ENCODE measurements around the gene KCNG2. TPM values are rescaled to one million over a fixed set of nuclear protein-coding genes. Genes with fewer than 3 reads are reported as not detected.

KCNG2 gene
- total RNA-seq, 1 donor from 2014 or later: not detected

DNA sequence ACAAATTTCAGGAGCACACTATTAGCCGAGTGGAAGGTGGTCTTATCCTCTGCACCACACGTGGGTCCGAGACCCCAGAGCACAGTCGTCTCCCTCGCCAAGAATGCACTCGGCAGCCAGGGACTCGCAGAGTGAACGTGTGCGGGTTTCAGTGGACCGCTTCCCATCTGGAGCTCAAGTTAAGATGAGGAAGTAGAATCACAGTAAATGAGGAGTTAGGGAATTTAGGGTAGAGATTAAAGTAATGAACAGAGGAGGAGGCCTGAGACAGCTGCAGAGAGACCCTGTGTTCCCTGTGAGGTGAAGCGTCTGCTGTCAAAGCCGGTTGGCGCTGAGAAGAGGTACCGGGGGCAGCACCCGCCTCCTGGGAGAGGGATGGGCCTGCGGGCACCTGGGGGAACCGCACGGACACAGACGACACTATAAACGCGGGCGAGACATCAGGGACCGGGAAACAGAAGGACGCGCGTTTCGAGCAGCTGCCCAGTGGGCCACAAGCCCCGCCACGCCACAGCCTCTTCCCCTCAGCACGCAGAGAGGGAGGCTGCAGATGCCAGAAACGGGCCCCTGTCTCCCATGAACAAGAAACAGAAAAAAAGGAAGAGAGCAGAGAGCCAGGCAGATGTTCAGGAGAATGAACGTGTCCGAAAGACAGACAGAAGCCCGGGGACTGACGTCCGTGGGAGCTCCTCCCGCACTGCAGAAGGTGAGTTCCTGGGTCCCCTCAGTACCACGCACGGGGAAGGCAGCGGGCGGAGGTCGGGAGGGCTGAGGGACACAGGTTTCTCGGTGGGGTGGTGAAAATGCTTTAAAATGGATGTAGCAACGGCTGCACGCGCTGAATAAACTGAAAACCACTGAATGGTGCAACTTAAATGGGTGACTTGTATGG, 5.4 kb upstream of the KCNG2 start:
- H3K36me3 ChIP-seq: no peaks in the 10 kb centered on the region
- peaks cover 6% of the 10 kb centered on the region for H4K20me1 ChIP-seq (ENCODE audit: low read depth)
- H3K9ac ChIP-seq: no peak overlapping the region
- peaks cover 12% of the 10 kb centered on the region for H3F3A ChIP-seq (ENCODE audit: low read depth)
- peaks cover 35% of the 10 kb centered on the region for H3K27me3 Mint-ChIP-seq (ENCODE audit: insufficient read depth, low read depth)
- TF ChIP-seq, protein P1, sequence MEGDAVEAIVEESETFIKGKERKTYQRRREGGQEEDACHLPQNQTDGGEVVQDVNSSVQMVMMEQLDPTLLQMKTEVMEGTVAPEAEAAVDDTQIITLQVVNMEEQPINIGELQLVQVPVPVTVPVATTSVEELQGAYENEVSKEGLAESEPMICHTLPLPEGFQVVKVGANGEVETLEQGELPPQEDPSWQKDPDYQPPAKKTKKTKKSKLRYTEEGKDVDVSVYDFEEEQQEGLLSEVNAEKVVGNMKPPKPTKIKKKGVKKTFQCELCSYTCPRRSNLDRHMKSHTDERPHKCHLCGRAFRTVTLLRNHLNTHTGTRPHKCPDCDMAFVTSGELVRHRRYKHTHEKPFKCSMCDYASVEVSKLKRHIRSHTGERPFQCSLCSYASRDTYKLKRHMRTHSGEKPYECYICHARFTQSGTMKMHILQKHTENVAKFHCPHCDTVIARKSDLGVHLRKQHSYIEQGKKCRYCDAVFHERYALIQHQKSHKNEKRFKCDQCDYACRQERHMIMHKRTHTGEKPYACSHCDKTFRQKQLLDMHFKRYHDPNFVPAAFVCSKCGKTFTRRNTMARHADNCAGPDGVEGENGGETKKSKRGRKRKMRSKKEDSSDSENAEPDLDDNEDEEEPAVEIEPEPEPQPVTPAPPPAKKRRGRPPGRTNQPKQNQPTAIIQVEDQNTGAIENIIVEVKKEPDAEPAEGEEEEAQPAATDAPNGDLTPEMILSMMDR (IDR thresholded peaks at IDR 0.05): no peak
- no peak for TF ChIP-seq EZH2 (IDR thresholded peaks at IDR 0.05)
- no peak for TF ChIP-seq EZH2phosphoT487 (IDR thresholded peaks at IDR 0.05)
- H3K79me2 ChIP-seq (ENCODE audit: low read depth): no peaks in the 10 kb centered on the region
- H3K4me1 ChIP-seq: peaks cover 4% of the 10 kb centered on the region
- H3K27me3 ChIP-seq: peaks cover 86% of the 10 kb centered on the region
- no peak overlapping the region for H3K4me3 Mint-ChIP-seq
- peaks cover 11% of the 10 kb centered on the region for H3K4me1 Mint-ChIP-seq
- H3K27ac ChIP-seq: no peak overlapping the region
- no peak for DNase-seq (ENCODE audit: low spot score)
- H3K27ac Mint-ChIP-seq: no peak overlapping the region
- no peaks in the 10 kb centered on the region for H3K9me3 ChIP-seq (ENCODE audit: low read depth)
- H3K4me2 ChIP-seq: no peak overlapping the region
- H3K4me3 ChIP-seq: no peak overlapping the region
- H2AFZ ChIP-seq (replicated peaks): no peak overlapping the region
- peaks cover 4% of the 10 kb centered on the region for H3K9me3 Mint-ChIP-seq
- peaks cover 3% of the 10 kb centered on the region for H3K36me3 Mint-ChIP-seq

- Histone ChIP-seq H4K20me1 (ENCODE audit: low read depth) (peaks cover 6% of the 10 kb centered on the region), H3K4me1 (peaks cover 4% of the 10 kb centered on the region), H3K4me2 (no peak overlapping the region), H3K27me3 (peaks cover 86% of the 10 kb centered on the region), H3K79me2 (ENCODE audit: low read depth) (no peaks in the 10 kb centered on the region), H3K36me3 (no peaks in the 10 kb centered on the region), H3F3A (ENCODE audit: low read depth) (peaks cover 12% of the 10 kb centered on the region), H3K9ac (no peak overlapping the region), H2AFZ (replicated peaks) (no peak overlapping the region), H3K4me3 (no peak overlapping the region), H3K27ac (no peak overlapping the region), H3K9me3 (ENCODE audit: low read depth) (no peaks in the 10 kb centered on the region)
- peaks cover 34% of the 10 kb centered on the region for H3K27me3 Mint-ChIP-seq (ENCODE audit: insufficient read depth, low read depth)
- peaks cover 10% of the 10 kb centered on the region for H3K4me1 Mint-ChIP-seq
- no peak overlapping the region for H3K4me3 Mint-ChIP-seq
- H3K9me3 Mint-ChIP-seq: peaks cover 4% of the 10 kb centered on the region
- DNase-seq (ENCODE audit: low spot score): no peak
- TF ChIP-seq, protein P1 (IDR thresholded peaks at IDR 0.05): no peak
- TF ChIP-seq EZH2phosphoT487 (IDR thresholded peaks at IDR 0.05): no peak
- TF ChIP-seq EZH2 (IDR thresholded peaks at IDR 0.05): no peak
- no peak overlapping the region for H3K27ac Mint-ChIP-seq
- H3K36me3 Mint-ChIP-seq: peaks cover 3% of the 10 kb centered on the region
These were observed 4.8 kb upstream of the KCNG2 start for GRCh38 chr18:79792988-79793355.

DNA sequence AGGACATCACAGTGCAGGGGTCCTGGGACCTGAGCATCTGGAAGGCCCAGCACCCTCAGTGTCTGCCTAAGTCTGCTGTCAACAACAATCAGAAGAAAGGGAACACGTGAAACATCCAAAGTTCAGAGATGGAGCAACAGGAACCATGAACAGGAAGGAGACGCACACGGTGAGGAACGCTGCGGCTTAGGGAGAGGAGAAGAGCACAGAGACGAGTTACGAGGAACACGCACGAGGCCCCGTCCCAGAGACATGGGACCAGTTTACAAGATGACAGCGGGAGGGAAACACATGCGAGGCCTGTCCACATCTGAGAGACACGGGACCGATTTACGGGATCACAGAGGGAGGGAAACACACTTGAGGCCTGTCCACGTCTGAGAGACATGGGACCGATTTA, 2.9 kb upstream of the KCNG2 start:
- peaks cover 38% of the 10 kb centered on the region for H3K27me3 Mint-ChIP-seq (ENCODE audit: insufficient read depth, low read depth)
- H3K27me3 ChIP-seq: peaks cover 86% of the 10 kb centered on the region

More for the DNA sequence above, 2.9 kb upstream of the KCNG2 start:
- Histone ChIP-seq H3K9me3 (ENCODE audit: low read depth) (no peaks in the 10 kb centered on the region), H3K79me2 (ENCODE audit: low read depth) (no peaks in the 10 kb centered on the region), H3K36me3 (no peaks in the 10 kb centered on the region), H3F3A (ENCODE audit: low read depth) (peaks cover 6% of the 10 kb centered on the region), H3K9ac (no peak overlapping the region), H3K4me3 (no peak overlapping the region), H2AFZ (replicated peaks) (no peak overlapping the region), H3K4me2 (no peak overlapping the region), H3K27ac (no peak overlapping the region), H4K20me1 (ENCODE audit: low read depth) (peaks cover 22% of the 10 kb centered on the region), H3K4me1 (peaks cover 9% of the 10 kb centered on the region)
- no peak for DNase-seq (ENCODE audit: low spot score)
- no peaks in the 10 kb centered on the region for H3K36me3 Mint-ChIP-seq
- TF ChIP-seq EZH2 (IDR thresholded peaks at IDR 0.05) (no peak), EZH2phosphoT487 (IDR thresholded peaks at IDR 0.05) (no peak)
- TF ChIP-seq, protein P1 (IDR thresholded peaks at IDR 0.05): no peak
- H3K4me1 Mint-ChIP-seq: peaks cover 13% of the 10 kb centered on the region
- H3K27ac Mint-ChIP-seq: no peak overlapping the region
- H3K9me3 Mint-ChIP-seq: no peaks in the 10 kb centered on the region
- no peak overlapping the region for H3K4me3 Mint-ChIP-seq

Data from neural progenitor cell (in vitro differentiated cells).